IMR-90 (cell line): ENCODE results near the gene DPEP1.

Source experiments
- CTCF ChIP-seq: conservative IDR thresholded peaks from 2 replicates; pipeline ENCODE4 v1.5.1; 2012; ENCODE audit warnings: mild to moderate bottlenecking, low read depth, low read length, improper control_type of control experiment
- ELK1 ChIP-seq: fragments of 150-350 bp; IDR thresholded peaks from 2 replicates; pipeline ENCODE4 v1.6.1; 2016; ENCODE audit warnings: low read depth, mild to moderate bottlenecking, low read length, moderate library complexity, borderline replicate concordance
- MAZ ChIP-seq: IDR thresholded peaks from 2 replicates; pipeline ENCODE4 v1.6.1; 2012; ENCODE audit warnings: low read depth, mild to moderate bottlenecking, low read length, improper control_type of control experiment, moderate library complexity, borderline replicate concordance
- POLR2A ChIP-seq: IDR thresholded peaks from 2 replicates; pipeline ENCODE4 v1.6.1; 2012; ENCODE audit warnings: mild to moderate bottlenecking, low read depth, low read length
- RAD21 ChIP-seq: IDR thresholded peaks from 2 replicates; pipeline ENCODE4 v1.6.1; 2012; ENCODE audit warnings: low read length, improper control_type of control experiment

- no peak for TF ChIP-seq CTCF
- no peak for TF ChIP-seq RAD21
- no peak for TF ChIP-seq POLR2A
- TF ChIP-seq ELK1: no peak
- TF ChIP-seq MAZ: no peak
Measured at GRCh38 chr16:89600956-89601355, 12.5 kb upstream of the DPEP1 start.
